ENCODE measurements around the gene MYLK. TPM values are rescaled to one million over a fixed set of nuclear protein-coding genes. Genes with fewer than 3 reads are reported as not detected.

The MYLK gene
- total RNA-seq, 1 donor from 2014 or later, result 24.3 TPM

DNA sequence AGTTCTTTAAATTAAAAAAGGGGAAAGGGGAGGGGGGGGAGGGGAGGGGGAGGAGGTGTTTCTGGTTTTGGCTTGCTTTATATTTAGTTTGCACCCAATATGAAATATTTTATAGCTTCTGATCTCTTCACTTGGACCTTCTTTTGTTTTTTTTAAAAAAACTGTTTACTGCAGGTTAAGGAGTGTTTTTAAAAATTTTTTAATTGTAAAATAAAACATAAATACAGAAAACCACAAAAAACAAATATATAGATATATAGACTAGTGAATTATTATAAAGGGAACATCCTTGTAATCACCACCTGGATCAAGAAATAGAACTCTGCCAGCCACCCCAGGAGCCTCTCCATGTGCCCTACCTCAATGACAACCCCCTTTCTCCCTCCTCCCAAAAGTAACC, 861 bp upstream of the MYLK start:
- peak overlapping the region; percentile 26 for H3K4me3 Mint-ChIP-seq (ENCODE audit: unreplicated experiment)
- H3K9me3 Mint-ChIP-seq (ENCODE audit: unreplicated experiment), result no peaks in the 10 kb centered on the region
- H3K4me1 Mint-ChIP-seq (ENCODE audit: unreplicated experiment), result peaks cover 14% of the 10 kb centered on the region
- TF ChIP-seq, protein P1, sequence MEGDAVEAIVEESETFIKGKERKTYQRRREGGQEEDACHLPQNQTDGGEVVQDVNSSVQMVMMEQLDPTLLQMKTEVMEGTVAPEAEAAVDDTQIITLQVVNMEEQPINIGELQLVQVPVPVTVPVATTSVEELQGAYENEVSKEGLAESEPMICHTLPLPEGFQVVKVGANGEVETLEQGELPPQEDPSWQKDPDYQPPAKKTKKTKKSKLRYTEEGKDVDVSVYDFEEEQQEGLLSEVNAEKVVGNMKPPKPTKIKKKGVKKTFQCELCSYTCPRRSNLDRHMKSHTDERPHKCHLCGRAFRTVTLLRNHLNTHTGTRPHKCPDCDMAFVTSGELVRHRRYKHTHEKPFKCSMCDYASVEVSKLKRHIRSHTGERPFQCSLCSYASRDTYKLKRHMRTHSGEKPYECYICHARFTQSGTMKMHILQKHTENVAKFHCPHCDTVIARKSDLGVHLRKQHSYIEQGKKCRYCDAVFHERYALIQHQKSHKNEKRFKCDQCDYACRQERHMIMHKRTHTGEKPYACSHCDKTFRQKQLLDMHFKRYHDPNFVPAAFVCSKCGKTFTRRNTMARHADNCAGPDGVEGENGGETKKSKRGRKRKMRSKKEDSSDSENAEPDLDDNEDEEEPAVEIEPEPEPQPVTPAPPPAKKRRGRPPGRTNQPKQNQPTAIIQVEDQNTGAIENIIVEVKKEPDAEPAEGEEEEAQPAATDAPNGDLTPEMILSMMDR (IDR thresholded peaks at IDR 0.05), result no peak
- DNase-seq (ENCODE audit: extremely low spot score, unreplicated experiment), result no peak
- H3K27ac Mint-ChIP-seq (ENCODE audit: unreplicated experiment), result no peak overlapping the region
- H3K36me3 Mint-ChIP-seq (ENCODE audit: unreplicated experiment), result no peaks in the 10 kb centered on the region
- H3K27me3 Mint-ChIP-seq (ENCODE audit: unreplicated experiment), result peaks cover 25% of the 10 kb centered on the region

DNA sequence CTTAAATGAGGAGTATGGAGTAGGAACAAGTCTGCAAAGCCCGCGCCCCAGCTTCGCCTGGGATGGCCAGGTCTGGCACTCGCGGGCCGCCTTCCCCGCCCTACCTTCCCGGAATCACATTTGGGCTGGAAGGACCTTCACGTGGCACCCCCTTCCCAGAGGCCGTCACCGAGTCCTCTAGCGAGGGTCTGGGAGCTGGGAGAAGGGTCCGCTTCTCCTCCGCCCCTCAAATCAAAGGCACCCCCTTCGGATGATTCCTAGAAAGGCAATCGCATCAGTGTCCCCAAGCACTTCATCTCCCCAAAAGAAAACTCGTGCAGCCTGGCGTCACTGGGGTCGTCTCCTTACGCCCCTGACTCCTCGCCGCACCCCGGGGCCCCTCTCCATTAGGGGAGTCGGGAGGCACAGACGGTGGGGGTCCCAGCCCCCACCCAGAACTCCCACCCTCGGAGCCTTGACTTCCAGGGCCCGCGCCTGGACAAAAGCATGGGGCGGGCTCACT, 380 bp downstream of the MYLK start:
- Mint-ChIP-seq H3K27ac (ENCODE audit: unreplicated experiment) (no peak overlapping the region), H3K4me1 (ENCODE audit: unreplicated experiment) (peaks cover 14% of the 10 kb centered on the region), H3K27me3 (ENCODE audit: unreplicated experiment) (peaks cover 23% of the 10 kb centered on the region), H3K36me3 (ENCODE audit: unreplicated experiment) (no peaks in the 10 kb centered on the region), H3K9me3 (ENCODE audit: unreplicated experiment) (no peaks in the 10 kb centered on the region), H3K4me3 (ENCODE audit: unreplicated experiment) (peak overlapping the region; percentile 69)
- TF ChIP-seq, protein P1 (IDR thresholded peaks at IDR 0.05), result no peak
- no peak for DNase-seq (ENCODE audit: extremely low spot score, unreplicated experiment)

DNA sequence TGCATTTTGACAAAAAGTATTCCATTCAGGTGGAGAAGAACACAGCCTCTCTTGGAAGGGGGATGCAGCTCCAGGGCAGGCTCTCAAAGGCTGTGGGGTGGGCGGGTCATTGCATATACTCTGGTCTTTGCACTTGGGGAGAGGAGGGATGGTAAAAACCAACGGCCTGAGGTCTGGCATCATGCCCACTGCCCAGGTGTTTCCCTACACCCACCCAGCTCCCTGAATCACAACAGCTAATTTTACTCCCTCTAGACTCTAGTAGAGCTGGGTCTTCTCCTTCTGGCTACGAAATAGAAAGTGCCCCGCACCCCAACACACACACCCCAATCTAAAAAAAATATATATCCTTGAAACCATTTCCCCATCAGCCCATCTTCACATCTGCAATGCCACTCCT, 1.0 kb downstream of the MYLK start:
- no peaks in the 10 kb centered on the region for H3K9me3 Mint-ChIP-seq (ENCODE audit: unreplicated experiment)
- TF ChIP-seq, protein P1 (IDR thresholded peaks at IDR 0.05), result no peak
- H3K27ac Mint-ChIP-seq (ENCODE audit: unreplicated experiment), result no peak overlapping the region
- no peaks in the 10 kb centered on the region for H3K36me3 Mint-ChIP-seq (ENCODE audit: unreplicated experiment)
- peaks cover 14% of the 10 kb centered on the region for H3K4me1 Mint-ChIP-seq (ENCODE audit: unreplicated experiment)
- H3K4me3 Mint-ChIP-seq (ENCODE audit: unreplicated experiment), result peak overlapping the region; percentile 69
- H3K27me3 Mint-ChIP-seq (ENCODE audit: unreplicated experiment), result peaks cover 18% of the 10 kb centered on the region
- DNase-seq (ENCODE audit: extremely low spot score, unreplicated experiment), result no peak

DNA sequence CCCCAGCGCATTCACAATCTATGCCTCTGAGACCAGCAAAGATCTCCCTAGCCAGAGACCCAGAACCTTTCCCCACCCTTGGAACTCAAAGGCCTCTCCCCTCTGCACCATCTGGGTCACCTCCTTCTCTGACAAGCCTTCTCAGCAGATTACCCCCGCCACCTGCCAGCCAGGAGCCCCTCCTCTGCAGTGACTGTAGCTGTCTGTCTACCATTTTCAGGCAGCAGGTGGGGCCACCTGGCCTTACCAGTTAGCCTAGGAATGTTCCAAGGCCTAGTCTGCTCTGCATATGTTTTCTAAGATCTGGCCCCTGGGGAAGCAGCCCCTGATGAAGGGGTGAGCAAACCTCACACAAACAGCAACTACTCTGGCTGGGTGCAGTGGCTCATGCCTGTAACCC, 2.4 kb downstream of the MYLK start:
- Mint-ChIP-seq H3K27me3 (ENCODE audit: unreplicated experiment) (peaks cover 10% of the 10 kb centered on the region), H3K27ac (ENCODE audit: unreplicated experiment) (no peak overlapping the region), H3K36me3 (ENCODE audit: unreplicated experiment) (no peaks in the 10 kb centered on the region), H3K4me1 (ENCODE audit: unreplicated experiment) (peaks cover 14% of the 10 kb centered on the region), H3K9me3 (ENCODE audit: unreplicated experiment) (no peaks in the 10 kb centered on the region), H3K4me3 (ENCODE audit: unreplicated experiment) (no peak overlapping the region)
- TF ChIP-seq, protein P1 (IDR thresholded peaks at IDR 0.05), result no peak
- DNase-seq (ENCODE audit: extremely low spot score, unreplicated experiment), result no peak

DNA sequence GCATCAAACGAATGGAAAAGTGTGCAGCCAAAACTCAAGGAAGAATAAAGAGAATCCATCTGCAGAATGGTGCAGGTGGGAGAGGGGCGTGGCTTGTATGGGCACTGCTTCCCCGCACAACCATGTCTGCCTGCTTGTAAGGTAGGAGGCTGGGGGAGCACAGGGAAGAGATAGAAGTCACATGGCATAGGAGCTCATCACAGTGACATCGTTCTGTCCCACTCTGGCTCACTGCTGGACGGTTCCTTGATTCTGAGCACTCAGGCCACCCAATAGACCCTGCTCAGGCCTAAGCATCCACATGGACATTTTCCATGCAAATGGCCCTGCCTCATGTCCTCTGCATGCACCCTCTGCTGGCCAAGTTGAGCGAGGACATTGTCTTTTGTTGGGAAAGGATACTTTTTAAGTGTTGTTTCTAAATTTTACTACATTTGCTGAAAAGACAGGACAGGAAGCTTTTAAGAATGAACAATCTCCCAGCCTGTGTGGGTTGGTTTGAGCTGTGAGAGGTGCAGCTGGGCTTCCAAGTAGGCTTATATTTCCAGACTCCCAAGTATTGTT, 3.1 kb downstream of the MYLK start:
- H3K9me3 Mint-ChIP-seq (ENCODE audit: unreplicated experiment), result no peaks in the 10 kb centered on the region
- no peak for DNase-seq (ENCODE audit: extremely low spot score, unreplicated experiment)
- TF ChIP-seq, protein P1 (IDR thresholded peaks at IDR 0.05), result peak; percentile 55
- H3K27ac Mint-ChIP-seq (ENCODE audit: unreplicated experiment), result no peak overlapping the region
- no peaks in the 10 kb centered on the region for H3K36me3 Mint-ChIP-seq (ENCODE audit: unreplicated experiment)
- peaks cover 14% of the 10 kb centered on the region for H3K4me1 Mint-ChIP-seq (ENCODE audit: unreplicated experiment)
- peaks cover 6% of the 10 kb centered on the region for H3K27me3 Mint-ChIP-seq (ENCODE audit: unreplicated experiment)
- H3K4me3 Mint-ChIP-seq (ENCODE audit: unreplicated experiment), result no peak overlapping the region
